ENCODE data around the gene SETD1B.
A peak's percentile ranks its signal among the peaks of the same experiment; 100 is the strongest.
"Not testable (repeated sequence)": the region's sequence is repeated elsewhere in the genome, so short reads cannot be mapped to it uniquely, and the experiment has no call there.

Gene SETD1B

DNA sequence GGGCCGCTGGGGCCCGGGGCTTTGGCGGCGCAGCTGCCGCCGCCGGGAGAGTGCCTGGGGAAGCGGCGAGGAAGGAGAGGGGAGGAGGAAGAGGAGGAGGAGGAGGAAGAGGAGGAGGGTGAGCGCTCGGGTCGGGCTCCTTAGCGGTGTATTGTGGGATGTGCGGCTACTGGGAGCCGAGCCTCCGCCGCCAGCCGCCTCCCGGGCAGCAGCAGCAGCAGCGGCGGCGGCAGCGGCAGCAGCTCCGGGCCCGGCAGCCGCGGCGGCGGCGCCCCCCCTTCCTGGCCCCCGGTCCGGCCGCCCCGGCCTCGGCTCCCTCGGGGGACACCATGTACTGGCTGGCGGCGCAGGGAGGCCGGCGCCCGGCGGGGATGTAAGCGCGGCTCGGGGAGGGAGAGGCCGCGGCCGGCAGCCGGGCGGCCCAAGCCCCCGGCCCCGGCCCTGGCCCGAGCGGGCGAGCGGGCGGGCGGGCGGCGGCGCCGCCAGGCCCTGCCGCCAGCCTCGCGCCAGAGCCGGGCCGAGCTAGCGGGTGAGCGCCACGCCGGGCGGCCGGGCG is at the start of gene SETD1B:
Gene SETD1B (plus strand): TSS at position 149 of the 556 bp plus-strand sequence. CDS start 729 bp downstream, outside the sequence.
- DNase-seq = no peak

DNA sequence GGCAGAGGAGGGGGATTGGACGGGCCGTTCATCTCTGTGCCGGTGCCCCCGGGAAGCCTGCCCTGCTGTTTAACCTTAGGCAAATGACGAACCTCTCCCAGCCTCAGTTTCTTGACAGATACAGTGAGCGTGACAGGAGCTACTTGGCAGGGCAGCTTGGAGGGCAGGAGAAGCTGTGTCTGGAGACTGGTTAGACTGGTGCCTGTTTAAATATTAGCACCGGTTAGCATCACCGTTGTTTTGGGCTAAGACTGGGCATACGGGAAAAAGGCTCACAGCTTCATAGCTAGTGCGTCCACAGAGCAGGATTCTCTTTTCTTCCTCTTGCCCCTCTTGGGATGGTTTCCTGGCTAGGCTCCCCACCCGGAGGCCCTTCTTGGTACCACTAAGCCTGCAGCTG is 49.0 kb upstream of the SETD1B start:
- DNase-seq = no peak

DNA sequence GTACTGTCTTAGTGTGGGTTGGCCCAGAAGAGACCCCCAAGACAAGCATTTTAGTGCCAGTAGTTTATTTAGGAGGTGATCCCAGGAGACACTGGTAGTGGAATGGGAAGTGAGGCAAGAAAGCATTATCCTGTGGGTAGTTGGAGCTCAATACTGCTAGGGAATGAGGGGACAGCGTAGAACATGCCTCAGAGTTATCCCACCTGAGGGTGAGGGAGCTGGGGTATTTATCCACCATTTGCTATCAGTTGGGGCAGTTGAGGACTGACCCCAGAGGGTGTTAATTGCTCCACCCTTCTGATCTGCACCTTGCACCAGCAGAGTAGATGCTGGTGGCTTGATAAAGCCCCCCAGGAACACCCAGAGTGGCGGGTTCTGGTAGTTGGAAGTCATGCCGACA is 48.2 kb upstream of the SETD1B start:
- no peak for DNase-seq

DNA sequence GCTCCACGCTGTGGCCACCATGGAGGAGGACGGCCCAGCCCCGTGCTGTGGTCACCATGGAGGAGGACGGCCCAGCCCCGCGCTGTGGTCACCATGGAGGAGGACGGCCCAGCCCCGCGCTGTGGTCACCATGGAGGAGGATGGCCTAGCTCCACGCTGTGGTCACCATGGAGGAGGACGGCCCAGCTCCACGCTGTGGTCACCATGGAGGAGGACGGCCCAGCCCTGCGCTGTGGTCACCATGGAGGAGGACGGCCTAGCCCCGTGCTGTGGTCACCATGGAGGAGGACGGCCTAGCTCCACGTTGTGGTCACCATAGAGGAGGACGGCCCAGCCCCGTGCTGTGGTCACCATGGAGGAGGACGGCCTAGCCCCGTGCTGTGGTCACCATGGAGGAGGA is 45.3 kb upstream of the SETD1B start:
- DNase-seq = not testable (repeated sequence)

- no peak for DNase-seq
Measured at GRCh38 chr12:121762269-121762668, 41.5 kb upstream of the SETD1B start.

DNA sequence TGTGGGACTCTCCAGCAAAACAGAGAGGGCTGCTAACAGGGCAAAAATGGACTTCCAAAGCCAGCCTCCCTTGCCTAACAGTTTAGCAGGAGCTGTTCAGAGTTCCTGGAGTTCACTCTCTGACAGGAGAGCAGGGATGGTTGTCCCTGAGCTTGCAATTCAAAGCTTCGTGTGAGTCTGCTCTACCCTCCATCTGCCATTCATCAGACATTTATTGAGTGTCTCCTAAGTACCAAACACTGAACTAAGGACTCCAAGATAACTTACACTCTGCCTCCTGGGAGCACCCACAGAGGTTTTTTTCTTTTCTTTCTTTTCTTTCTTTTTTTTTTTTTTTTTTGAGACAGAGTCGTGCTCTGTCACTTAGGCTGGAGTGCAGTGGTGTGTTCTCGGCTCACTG is 39.0 kb upstream of the SETD1B start:
- no peak for DNase-seq

GRCh38 chr12:121765573-121765972 is 38.2 kb upstream of the SETD1B start:
- DNase-seq = no peak

DNA sequence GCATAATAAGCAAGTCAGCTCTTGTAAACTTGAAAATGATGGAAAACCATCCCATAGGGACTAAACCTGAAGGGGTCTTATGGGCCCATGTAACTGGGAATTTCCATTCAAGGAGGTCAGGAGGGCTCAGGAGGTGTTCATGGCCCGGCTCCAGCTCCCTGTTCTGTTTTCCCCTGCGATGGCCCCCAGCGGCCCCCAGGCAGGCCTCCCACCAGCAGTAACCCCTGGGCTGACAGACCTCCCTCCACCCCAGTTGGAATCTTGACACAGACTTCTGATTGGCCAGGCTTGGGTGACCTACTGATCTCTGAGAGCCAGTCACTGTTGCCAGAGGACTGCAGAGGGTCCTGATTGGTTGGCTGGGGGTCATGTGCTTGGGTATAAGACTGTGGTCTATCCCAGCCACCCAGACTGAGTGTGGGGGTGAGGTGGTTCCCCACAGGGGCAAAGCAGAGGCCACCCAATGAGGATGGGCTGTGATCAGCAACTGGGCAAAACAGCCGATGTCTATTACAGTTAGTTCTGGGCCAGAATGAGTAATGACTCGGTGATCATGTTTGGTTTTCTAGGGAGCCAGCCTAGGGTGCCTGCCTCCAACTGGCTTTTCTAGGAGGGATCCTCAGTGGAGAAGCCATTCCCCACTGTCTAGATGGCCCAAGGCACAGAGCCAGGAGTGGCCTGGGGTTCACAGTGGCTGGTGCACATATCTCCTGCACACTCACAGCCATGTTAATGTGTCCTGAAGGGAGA is 37.3 kb upstream of the SETD1B start:
- DNase-seq = no peak

- DNase-seq = peak; percentile 26
Measured at GRCh38 chr12:121767525-121768016, 36.2 kb upstream of the SETD1B start.

DNA sequence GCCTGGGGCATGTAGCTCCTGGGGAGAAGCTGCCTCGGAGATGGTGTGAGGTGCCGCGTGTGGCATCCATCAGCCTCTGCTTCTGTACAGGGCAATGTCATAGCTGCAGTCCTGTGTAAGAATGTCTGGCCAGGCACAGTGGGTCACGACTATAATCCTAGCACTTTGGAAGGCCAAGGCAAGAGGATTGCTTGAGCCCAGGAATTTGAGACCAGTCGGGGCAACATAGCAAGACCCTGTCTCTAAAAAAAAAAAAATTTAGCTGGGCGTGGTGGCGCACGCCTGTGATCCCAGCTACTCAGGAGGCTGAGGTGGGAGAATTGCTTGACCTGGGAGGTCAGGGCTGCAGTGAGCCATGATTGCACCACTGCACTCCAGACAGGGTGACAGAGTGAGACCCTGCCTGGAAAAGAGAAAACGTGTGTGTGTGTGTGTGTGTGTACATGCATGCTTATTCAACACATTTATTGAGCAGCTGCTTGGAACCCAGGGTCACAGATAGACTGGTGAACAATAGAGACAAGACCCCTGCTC is 34.4 kb upstream of the SETD1B start:
- no peak for DNase-seq

- DNase-seq = no peak
Measured at GRCh38 chr12:121769831-121770301, 33.9 kb upstream of the SETD1B start.

DNA sequence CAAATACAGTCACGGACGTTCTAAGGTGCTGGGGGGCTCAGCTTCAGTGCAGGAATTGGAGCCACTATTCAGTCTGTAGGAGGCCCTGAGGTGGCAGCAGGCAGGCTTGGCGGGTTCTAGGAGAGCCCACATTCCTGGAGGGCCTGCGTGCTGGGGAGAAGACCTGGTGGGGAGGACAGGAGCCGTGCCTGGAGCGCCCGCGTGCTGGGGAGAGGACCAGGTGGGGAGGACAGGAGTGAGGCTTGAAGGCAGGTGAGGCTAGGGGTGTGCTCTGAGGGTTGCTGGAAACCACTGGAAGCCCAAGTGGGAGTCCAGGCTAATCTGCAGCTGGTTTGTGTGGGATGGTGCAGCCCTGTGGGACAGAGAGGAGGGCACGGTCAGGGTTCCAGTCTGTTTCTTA is 33.4 kb upstream of the SETD1B start:
- no peak for DNase-seq

GRCh38 chr12:121770813-121771625 is 32.8 kb upstream of the SETD1B start:
- DNase-seq = no peak

DNA sequence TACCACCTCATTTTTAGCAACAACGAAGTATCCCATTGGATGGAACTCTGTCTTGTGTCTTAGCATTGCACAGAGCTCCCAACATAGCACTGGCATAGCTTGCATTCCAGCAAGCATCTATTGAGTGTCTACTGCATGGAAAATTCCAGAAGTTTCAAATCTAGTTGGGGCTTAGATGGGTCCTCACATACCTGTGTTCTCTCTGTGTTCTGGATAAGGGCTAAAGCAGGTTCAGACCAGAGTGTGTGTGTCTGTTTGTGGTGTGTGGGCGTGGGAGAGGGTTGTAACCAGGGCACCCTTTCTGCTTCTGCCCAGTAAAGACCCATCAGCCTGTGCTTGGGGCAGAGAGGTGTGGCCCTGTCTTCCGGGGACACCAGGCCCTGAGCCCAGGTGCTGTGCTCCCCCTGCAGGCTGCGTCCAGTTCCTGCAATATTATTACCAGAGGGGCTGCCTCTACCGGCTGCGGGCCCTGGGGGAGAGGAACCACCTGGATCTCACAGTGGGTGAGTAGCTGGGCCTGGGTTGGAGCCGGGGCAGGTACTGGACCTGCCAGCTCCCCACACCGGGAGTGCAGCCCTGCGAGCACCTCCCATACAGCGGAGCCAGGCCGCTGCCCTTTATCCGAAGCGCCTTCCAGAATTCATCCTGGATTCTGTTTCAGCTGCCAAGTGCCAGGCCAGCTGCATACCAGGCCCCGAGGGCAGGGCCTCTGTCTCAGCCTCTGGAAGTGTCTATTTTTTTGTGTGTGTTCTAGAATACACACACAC is 30.6 kb upstream of the SETD1B start:
- peak; percentile 73 for DNase-seq

GRCh38 chr12:121774968-121775474 is 28.8 kb upstream of the SETD1B start:
- DNase-seq = no peak

DNA sequence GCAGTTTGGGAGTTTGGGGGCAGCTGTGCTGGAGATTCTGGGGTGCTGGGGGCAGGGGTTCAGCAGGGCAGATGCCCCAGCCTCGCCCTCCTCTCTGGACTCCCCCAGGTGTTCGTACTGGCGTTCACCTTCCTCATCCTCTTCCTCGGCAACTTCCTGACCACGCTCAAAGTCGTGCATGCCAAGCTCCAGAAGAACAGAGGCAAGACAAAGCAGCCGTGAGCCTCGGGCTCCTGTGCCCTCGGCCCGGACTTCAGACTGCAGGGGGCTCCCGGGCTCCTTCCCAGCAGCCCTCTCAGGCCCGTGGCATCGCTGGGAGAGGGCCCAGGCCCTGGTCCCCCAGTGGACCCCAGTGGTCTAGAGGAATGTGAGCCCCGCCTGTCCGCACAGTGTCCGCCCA is 28.3 kb upstream of the SETD1B start:
- no peak for DNase-seq

- peak; percentile 68 for DNase-seq
Measured at GRCh38 chr12:121776190-121777098, 27.4 kb upstream of the SETD1B start.

- no peak for DNase-seq
Measured at GRCh38 chr12:121778567-121779421, 25.0 kb upstream of the SETD1B start.

- no peak for DNase-seq
Measured at GRCh38 chr12:121779422-121779895, 24.4 kb upstream of the SETD1B start.

- no peak for DNase-seq
Measured at GRCh38 chr12:121780429-121780828, 23.4 kb upstream of the SETD1B start.
